Astrocyte (in vitro differentiated cells and primary cell): Measurements from ENCODE around the gene SSH2. TPM values are rescaled to one million over a fixed set of nuclear protein-coding genes. Genes with fewer than 3 reads are reported as not detected.

Source experiments
- DNase-seq: peaks from one replicate; pipeline ENCODE4 v3.0.0-alpha.2; 2010; ENCODE audit warnings: low read depth
- FAIRE-seq: peaks from 2 replicates; lab custom pipeline; 2011; peaks lifted over from hg19 to GRCh38; lab: Jason Lieb, UNC
- H2AFZ ChIP-seq: 2 replicates; pipeline ENCODE4 v1.6.0; 2012; ENCODE audit warnings: low read depth, low read length, inconsistent platforms
- H3K27ac ChIP-seq: 2 replicates; pipeline ENCODE4 v1.5.1; 2011; ENCODE audit warnings: low read depth, low read length, inconsistent platforms
- H3K27me3 ChIP-seq: 2 replicates; pipeline ENCODE4 v1.6.0; 2011; ENCODE audit warnings: low read length, inconsistent platforms; ENCODE audit not compliant: insufficient read depth
- H3K36me3 ChIP-seq: 2 replicates; pipeline ENCODE4 v1.5.1; 2011; ENCODE audit warnings: low read length, inconsistent platforms; ENCODE audit not compliant: insufficient read depth
- H3K4me1 ChIP-seq: 2 replicates; pipeline ENCODE4 v1.5.1; 2011; ENCODE audit warnings: low read length, inconsistent platforms; ENCODE audit not compliant: insufficient read depth
- H3K4me2 ChIP-seq: 2 replicates; pipeline ENCODE4 v1.6.0; 2012; ENCODE audit warnings: low read length, inconsistent platforms
- H3K4me3 ChIP-seq: 2 replicates; pipeline ENCODE4 v1.5.1; 2011; ENCODE audit warnings: low read depth, mild to moderate bottlenecking, low read length, inconsistent platforms; ENCODE audit not compliant: insufficient read depth
- H3K79me2 ChIP-seq: 2 replicates; pipeline ENCODE4 v1.6.0; 2012; ENCODE audit warnings: mild to moderate bottlenecking, low read length, inconsistent platforms; ENCODE audit not compliant: insufficient read depth
- H3K9ac ChIP-seq: 2 replicates; pipeline ENCODE4 v1.6.0; 2012; ENCODE audit warnings: mild to moderate bottlenecking, low read length, inconsistent platforms
- H3K9me3 ChIP-seq: 2 replicates; pipeline ENCODE4 v1.5.1; 2012; ENCODE audit warnings: low read depth, mild to moderate bottlenecking, low read length, inconsistent platforms; ENCODE audit not compliant: insufficient read depth
- H4K20me1 ChIP-seq: 2 replicates; pipeline ENCODE4 v1.6.0; 2012; ENCODE audit warnings: low read length, inconsistent platforms; ENCODE audit not compliant: insufficient read depth
- H3K27ac Mint-ChIP-seq: one replicate; pipeline ENCODE4 v1.8.0; 2021; ENCODE audit warnings: mild to moderate bottlenecking, mixed read lengths; ENCODE audit not compliant: unreplicated experiment
- H3K27me3 Mint-ChIP-seq: one replicate; pipeline ENCODE4 v1.8.0; 2021; ENCODE audit warnings: low read depth, mixed read lengths; ENCODE audit not compliant: unreplicated experiment
- H3K36me3 Mint-ChIP-seq: one replicate; pipeline ENCODE4 v1.8.0; 2021; ENCODE audit warnings: low read depth, mixed read lengths; ENCODE audit not compliant: unreplicated experiment
- H3K4me1 Mint-ChIP-seq: one replicate; pipeline ENCODE4 v1.8.0; 2021; ENCODE audit warnings: low read depth, mixed read lengths; ENCODE audit not compliant: unreplicated experiment
- H3K4me3 Mint-ChIP-seq: one replicate; pipeline ENCODE4 v1.8.0; 2021; ENCODE audit warnings: mild to moderate bottlenecking, moderate library complexity, mixed read lengths; ENCODE audit not compliant: unreplicated experiment
- H3K9me3 Mint-ChIP-seq: one replicate; pipeline ENCODE4 v1.8.0; 2021; ENCODE audit warnings: mild to moderate bottlenecking, mixed read lengths; ENCODE audit not compliant: unreplicated experiment
- EZH2 ChIP-seq: IDR thresholded peaks from 2 replicates; pipeline ENCODE4 v1.6.1; 2012; ENCODE audit warnings: mild to moderate bottlenecking, low read length, inconsistent platforms; ENCODE audit not compliant: insufficient read depth
- total RNA-seq: library from RNA; stranded (reverse); gene quantifications from 2 replicates; pipeline ENCODE4 v1.2.1, GENCODE V29; 2021
- TF ChIP-seq, protein P1 (sequence below): IDR thresholded peaks from 2 replicates; pipeline ENCODE4 v1.5.1; 2011; ENCODE audit warnings: low read depth, mild to moderate bottlenecking, inconsistent platforms, low read length, moderate library complexity; ENCODE audit not compliant: insufficient read depth

The SSH2 gene
- total RNA-seq, 1 donor from 2014 or later: 31.1 TPM

DNA sequence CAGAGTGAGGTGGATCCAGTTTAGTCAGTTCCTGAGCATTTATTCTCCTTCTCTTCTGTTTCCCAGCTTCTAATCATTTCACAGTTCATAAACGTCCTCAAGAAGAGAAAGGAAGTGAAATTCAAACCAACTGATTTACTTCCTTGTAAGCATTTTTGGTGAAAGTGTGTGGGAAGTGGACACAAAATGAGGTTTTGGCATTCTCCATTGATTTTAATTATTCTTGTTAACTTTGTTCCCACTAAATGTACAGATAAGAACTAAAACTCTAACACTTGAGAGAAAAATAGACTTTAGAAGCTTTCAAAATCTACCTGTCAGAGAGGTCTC lies 264.6 kb downstream of the SSH2 start:
- Histone ChIP-seq H3K9me3 (no peaks in the 10 kb centered on the region), H3K27ac (peak overlapping the region; percentile 64), H3K4me2 (peak overlapping the region; percentile 38), H4K20me1 (no peaks in the 10 kb centered on the region), H3K79me2 (no peaks in the 10 kb centered on the region), H3K4me3 (no peak overlapping the region), H3K36me3 (peaks cover 11% of the 10 kb centered on the region), H3K9ac (peak overlapping the region; percentile 32), H3K27me3 (no peaks in the 10 kb centered on the region), H3K4me1 (peaks cover 15% of the 10 kb centered on the region), H2AFZ (no peak overlapping the region)
- Mint-ChIP-seq H3K9me3 (no peaks in the 10 kb centered on the region), H3K27ac (no peak overlapping the region), H3K27me3 (no peaks in the 10 kb centered on the region), H3K4me1 (peaks cover 30% of the 10 kb centered on the region), H3K36me3 (peaks cover 19% of the 10 kb centered on the region), H3K4me3 (no peak overlapping the region)
- FAIRE-seq (no peak), DNase-seq (no peak)
- TF ChIP-seq, protein P1, sequence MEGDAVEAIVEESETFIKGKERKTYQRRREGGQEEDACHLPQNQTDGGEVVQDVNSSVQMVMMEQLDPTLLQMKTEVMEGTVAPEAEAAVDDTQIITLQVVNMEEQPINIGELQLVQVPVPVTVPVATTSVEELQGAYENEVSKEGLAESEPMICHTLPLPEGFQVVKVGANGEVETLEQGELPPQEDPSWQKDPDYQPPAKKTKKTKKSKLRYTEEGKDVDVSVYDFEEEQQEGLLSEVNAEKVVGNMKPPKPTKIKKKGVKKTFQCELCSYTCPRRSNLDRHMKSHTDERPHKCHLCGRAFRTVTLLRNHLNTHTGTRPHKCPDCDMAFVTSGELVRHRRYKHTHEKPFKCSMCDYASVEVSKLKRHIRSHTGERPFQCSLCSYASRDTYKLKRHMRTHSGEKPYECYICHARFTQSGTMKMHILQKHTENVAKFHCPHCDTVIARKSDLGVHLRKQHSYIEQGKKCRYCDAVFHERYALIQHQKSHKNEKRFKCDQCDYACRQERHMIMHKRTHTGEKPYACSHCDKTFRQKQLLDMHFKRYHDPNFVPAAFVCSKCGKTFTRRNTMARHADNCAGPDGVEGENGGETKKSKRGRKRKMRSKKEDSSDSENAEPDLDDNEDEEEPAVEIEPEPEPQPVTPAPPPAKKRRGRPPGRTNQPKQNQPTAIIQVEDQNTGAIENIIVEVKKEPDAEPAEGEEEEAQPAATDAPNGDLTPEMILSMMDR: no peak
- TF ChIP-seq EZH2: no peak

GRCh38 chr17:29664743-29665480 lies 265.1 kb downstream of the SSH2 start:
- no peaks in the 10 kb centered on the region for H3K9me3 ChIP-seq
- Mint-ChIP-seq H3K4me3 (no peak overlapping the region), H3K27me3 (no peaks in the 10 kb centered on the region), H3K9me3 (no peaks in the 10 kb centered on the region), H3K27ac (no peak overlapping the region), H3K36me3 (peaks cover 19% of the 10 kb centered on the region), H3K4me1 (peaks cover 30% of the 10 kb centered on the region)
- H3K4me2 ChIP-seq: peak overlapping the region; percentile 38
- DNase-seq: peak; percentile 89
- no peak overlapping the region for H3K4me3 ChIP-seq
- H2AFZ ChIP-seq: no peak overlapping the region
- H3K79me2 ChIP-seq: no peaks in the 10 kb centered on the region
- peaks cover 11% of the 10 kb centered on the region for H3K36me3 ChIP-seq
- TF ChIP-seq, protein P1: no peak
- no peak for TF ChIP-seq EZH2
- no peaks in the 10 kb centered on the region for H3K27me3 ChIP-seq
- no peaks in the 10 kb centered on the region for H4K20me1 ChIP-seq
- peak overlapping the region; percentile 64 for H3K27ac ChIP-seq
- H3K4me1 ChIP-seq: peaks cover 15% of the 10 kb centered on the region
- peak overlapping the region; percentile 32 for H3K9ac ChIP-seq
- peak; percentile 87 for FAIRE-seq

DNA sequence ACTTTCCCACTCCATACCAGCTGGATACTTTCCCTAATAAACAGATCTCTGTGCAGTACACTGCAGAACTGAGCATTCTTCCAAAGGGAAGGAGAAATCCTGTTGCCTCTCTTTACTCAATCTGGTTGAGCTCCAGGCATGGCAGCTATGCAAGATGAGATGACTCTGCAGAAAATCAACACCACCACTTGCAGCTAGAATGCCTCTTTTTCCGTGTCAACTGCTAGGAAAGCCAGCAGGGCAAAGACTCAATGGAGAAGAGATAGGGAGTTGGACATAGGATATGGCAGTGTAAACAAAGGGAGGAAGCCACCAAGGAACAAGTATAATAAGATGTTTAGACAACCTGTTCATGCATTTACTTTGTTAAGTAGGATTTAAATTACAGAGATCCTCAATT lies 266.9 kb downstream of the SSH2 start:
- Histone ChIP-seq H2AFZ (no peak overlapping the region), H3K27me3 (no peaks in the 10 kb centered on the region), H3K79me2 (no peaks in the 10 kb centered on the region), H3K9ac (no peak overlapping the region), H3K4me2 (no peak overlapping the region), H3K36me3 (peaks cover 11% of the 10 kb centered on the region), H3K9me3 (no peaks in the 10 kb centered on the region), H3K4me1 (peaks cover 15% of the 10 kb centered on the region), H3K4me3 (no peak overlapping the region), H3K27ac (no peak overlapping the region), H4K20me1 (no peaks in the 10 kb centered on the region)
- Mint-ChIP-seq H3K9me3 (no peaks in the 10 kb centered on the region), H3K4me3 (no peak overlapping the region), H3K36me3 (peaks cover 19% of the 10 kb centered on the region), H3K4me1 (peaks cover 30% of the 10 kb centered on the region), H3K27ac (peak overlapping the region; percentile 83), H3K27me3 (no peaks in the 10 kb centered on the region)
- TF ChIP-seq, protein P1: no peak
- TF ChIP-seq EZH2: no peak
- peak; percentile 41 for DNase-seq
- FAIRE-seq: no peak
